ENCODE results near the gene MPI. TPM values are rescaled to one million over a fixed set of nuclear protein-coding genes. Genes with fewer than 3 reads are reported as not detected.

Gene MPI
- total and polyA plus RNA-seq, 2 experiments from 2014 or later = 106 to 285 TPM

DNA sequence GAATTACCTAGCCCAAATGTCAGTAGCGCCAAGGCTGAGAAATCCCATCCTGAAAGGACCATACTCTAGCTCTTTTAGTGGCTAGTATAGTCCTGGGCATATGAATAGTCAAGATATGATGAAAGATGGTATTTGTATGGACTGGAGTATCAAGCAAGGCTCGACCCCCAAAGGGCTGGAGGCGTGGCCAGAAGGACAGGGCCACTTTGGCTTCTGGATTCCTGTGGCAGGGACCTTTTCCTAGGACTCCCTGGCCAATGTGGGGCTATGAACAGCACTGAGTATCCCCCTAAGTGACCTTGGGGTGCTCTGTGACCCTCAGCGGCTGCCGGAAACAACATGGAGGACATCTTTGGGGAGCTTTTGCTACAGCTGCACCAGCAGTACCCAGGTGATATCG, 6.0 kb downstream of the MPI start:
- Histone ChIP-seq H3K4me3 (no peak overlapping the region), H3K36me3 (peaks cover 20% of the 10 kb centered on the region), H3K27me3 (no peaks in the 10 kb centered on the region), H3K27ac (no peak overlapping the region), H3K4me1 (ENCODE audit: low read depth) (peaks cover 2% of the 10 kb centered on the region), H3K9me3 (ENCODE audit: low read depth) (no peaks in the 10 kb centered on the region)
- TF ChIP-seq, protein P1, sequence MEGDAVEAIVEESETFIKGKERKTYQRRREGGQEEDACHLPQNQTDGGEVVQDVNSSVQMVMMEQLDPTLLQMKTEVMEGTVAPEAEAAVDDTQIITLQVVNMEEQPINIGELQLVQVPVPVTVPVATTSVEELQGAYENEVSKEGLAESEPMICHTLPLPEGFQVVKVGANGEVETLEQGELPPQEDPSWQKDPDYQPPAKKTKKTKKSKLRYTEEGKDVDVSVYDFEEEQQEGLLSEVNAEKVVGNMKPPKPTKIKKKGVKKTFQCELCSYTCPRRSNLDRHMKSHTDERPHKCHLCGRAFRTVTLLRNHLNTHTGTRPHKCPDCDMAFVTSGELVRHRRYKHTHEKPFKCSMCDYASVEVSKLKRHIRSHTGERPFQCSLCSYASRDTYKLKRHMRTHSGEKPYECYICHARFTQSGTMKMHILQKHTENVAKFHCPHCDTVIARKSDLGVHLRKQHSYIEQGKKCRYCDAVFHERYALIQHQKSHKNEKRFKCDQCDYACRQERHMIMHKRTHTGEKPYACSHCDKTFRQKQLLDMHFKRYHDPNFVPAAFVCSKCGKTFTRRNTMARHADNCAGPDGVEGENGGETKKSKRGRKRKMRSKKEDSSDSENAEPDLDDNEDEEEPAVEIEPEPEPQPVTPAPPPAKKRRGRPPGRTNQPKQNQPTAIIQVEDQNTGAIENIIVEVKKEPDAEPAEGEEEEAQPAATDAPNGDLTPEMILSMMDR (IDR thresholded peaks at IDR 0.05; ENCODE audit: low read depth, low read length) = no peak
- DNase-seq (ENCODE audit: low read depth in 1 of 2, low spot score in 1 of 2) = no peak

DNA sequence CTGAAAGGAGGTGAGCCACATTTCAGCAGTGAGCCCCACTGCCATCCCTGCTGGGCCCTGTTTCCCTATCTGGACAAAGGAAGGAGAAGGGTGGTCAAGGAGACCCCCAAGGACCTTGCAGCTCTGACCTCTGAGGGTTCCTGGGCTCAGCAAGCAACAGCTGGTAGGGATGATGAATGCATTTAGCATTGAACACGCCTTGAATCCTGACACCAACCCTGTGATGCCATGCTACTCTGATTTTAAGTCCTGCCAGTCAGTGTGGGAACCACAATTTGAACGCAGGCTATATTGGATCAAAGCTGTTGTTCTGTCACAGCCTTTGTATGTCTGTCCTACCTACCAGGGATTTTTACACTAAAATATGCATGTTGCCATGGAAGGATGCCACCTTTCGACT, 6.5 kb downstream of the MPI start:
- TF ChIP-seq, protein P1 (IDR thresholded peaks at IDR 0.05; ENCODE audit: low read depth, low read length) = no peak

DNA sequence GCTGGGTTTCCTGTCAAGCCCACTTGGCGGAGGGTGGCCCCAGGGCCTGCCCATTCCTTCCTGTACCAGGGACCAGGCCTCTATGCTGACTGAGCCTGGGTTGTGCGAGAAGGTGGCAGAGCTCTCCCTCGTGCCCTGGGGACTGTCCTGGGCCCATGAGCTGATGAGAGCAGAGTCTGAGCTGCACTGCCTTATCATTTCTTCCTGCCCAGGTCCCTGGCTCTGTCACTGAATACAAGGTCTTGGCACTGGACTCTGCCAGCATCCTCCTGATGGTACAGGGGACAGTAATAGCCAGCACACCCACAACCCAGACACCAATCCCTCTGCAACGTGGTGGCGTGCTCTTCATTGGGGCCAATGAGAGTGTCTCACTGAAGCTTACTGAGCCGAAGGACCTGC, 7.5 kb downstream of the MPI start:
- no peak for DNase-seq (ENCODE audit: low read depth in 1 of 2, low spot score in 1 of 2)
- Histone ChIP-seq H3K27me3 (no peaks in the 10 kb centered on the region), H3K36me3 (peaks cover 26% of the 10 kb centered on the region), H3K4me3 (no peak overlapping the region), H3K4me1 (ENCODE audit: low read depth) (no peaks in the 10 kb centered on the region), H3K27ac (peak overlapping the region; percentile 28), H3K9me3 (ENCODE audit: low read depth) (no peaks in the 10 kb centered on the region)
- TF ChIP-seq, protein P1 (IDR thresholded peaks at IDR 0.05; ENCODE audit: low read depth, low read length) = no peak

More for the DNA sequence above, 6.5 kb downstream of the MPI start:
- peaks cover 23% of the 10 kb centered on the region for H3K36me3 ChIP-seq
- H3K9me3 ChIP-seq (ENCODE audit: low read depth) = no peaks in the 10 kb centered on the region
- no peaks in the 10 kb centered on the region for H3K4me1 ChIP-seq (ENCODE audit: low read depth)
- H3K27me3 ChIP-seq = no peaks in the 10 kb centered on the region
- H3K4me3 ChIP-seq = no peak overlapping the region
- DNase-seq (ENCODE audit: low read depth in 1 of 2, low spot score in 1 of 2) = no peak
- no peak overlapping the region for H3K27ac ChIP-seq

DNA sequence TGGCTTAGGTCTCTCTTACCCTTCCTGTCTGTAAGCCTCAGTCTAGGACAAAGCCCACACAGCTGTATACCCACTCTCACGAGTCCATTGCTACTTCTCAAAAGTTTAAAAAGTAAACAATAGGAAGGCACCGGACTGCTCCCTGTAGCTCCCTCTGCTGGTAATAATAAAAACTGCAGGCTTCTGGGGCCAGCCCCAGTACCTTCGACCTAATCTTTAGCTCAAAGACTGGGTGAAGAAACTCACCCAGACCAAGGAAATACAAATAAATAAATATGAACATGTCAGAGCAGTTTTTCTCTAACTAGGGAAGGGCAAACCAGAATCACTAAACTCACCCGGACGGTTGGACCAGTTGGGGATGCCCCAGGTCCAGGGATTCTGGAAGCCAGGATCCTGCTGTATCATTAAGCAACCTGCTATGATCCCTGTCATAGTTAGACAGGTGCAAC, 11.8 kb downstream of the MPI start:
- peak; percentile 62 to 70 for DNase-seq (ENCODE audit: low read depth in 1 of 2, low spot score in 1 of 2)
- peaks cover 41% of the 10 kb centered on the region for H3K36me3 ChIP-seq
- no peaks in the 10 kb centered on the region for H3K27me3 ChIP-seq
- peaks cover 8% of the 10 kb centered on the region for H3K4me1 ChIP-seq (ENCODE audit: low read depth)
- TF ChIP-seq, protein P1 (IDR thresholded peaks at IDR 0.05; ENCODE audit: low read depth, low read length) = peak; percentile 89
- no peaks in the 10 kb centered on the region for H3K9me3 ChIP-seq (ENCODE audit: low read depth)
- H3K4me3 ChIP-seq = no peak overlapping the region
- H3K27ac ChIP-seq = no peak overlapping the region

DNA sequence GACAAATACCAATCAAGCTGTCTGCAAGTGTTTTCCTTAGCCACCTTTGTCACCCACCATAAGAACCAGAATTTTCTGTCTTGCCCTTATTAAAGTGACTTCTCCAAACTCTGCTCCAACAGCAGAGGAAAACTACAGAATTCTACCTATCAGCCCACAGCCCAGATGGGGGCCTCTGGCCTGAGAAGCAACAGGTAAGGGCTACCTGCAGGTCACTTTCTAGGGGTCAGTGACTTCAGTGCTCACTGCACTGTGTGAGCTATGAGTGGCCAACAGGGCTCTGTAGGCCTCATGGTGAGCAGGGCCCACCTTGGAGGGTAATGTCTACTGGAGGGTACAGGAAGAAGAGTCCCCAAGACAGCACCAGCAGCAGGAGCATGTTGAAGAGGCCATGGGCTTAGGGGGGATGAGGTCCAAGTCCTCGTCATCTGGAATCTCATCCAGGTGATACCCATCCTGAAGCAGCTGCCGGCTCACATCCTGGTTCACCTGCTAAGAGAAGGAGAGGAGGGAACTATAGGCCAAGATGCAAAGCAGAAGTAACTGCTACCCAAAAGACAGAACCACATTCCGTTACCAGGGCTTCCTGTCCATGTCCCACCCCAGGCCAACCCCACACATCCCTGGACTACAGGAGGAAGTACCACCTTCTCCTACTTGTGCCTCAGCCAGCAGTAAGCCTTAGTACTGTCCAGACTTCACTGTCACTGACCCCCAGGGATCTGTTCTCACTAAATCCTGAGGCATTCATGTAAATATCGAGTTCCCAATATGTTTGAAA, 12.6 kb downstream of the MPI start:
- no peak for DNase-seq (ENCODE audit: low read depth in 1 of 2, low spot score in 1 of 2)
- no peaks in the 10 kb centered on the region for H3K9me3 ChIP-seq (ENCODE audit: low read depth)
- TF ChIP-seq, protein P1 (IDR thresholded peaks at IDR 0.05; ENCODE audit: low read depth, low read length) = no peak
- no peak overlapping the region for H3K4me3 ChIP-seq
- H3K36me3 ChIP-seq = peaks cover 41% of the 10 kb centered on the region
- H3K4me1 ChIP-seq (ENCODE audit: low read depth) = peaks cover 12% of the 10 kb centered on the region
- H3K27ac ChIP-seq = no peak overlapping the region
- H3K27me3 ChIP-seq = no peaks in the 10 kb centered on the region
